Stimulated activated CD8-positive, alpha-beta memory T cell treated with anti-CD3 and anti-CD28 coated beads, Interleukin-4, amount 100 ng/mL, for 4 hours (primary cell): Measurements from ENCODE around the gene MIAT.
"Not testable (repeated sequence)": the region's sequence is repeated elsewhere in the genome, so short reads cannot be mapped to it uniquely, and the experiment has no call there.

ENCODE experiments used
- DNase-seq, 2 donors: peaks; one replicate each; pipeline ENCODE4 v3.0.0-alpha.2; 2020; ENCODE audit warnings: low read depth in 2 of 2, low spot score in 1 of 2

The MIAT gene

DNA sequence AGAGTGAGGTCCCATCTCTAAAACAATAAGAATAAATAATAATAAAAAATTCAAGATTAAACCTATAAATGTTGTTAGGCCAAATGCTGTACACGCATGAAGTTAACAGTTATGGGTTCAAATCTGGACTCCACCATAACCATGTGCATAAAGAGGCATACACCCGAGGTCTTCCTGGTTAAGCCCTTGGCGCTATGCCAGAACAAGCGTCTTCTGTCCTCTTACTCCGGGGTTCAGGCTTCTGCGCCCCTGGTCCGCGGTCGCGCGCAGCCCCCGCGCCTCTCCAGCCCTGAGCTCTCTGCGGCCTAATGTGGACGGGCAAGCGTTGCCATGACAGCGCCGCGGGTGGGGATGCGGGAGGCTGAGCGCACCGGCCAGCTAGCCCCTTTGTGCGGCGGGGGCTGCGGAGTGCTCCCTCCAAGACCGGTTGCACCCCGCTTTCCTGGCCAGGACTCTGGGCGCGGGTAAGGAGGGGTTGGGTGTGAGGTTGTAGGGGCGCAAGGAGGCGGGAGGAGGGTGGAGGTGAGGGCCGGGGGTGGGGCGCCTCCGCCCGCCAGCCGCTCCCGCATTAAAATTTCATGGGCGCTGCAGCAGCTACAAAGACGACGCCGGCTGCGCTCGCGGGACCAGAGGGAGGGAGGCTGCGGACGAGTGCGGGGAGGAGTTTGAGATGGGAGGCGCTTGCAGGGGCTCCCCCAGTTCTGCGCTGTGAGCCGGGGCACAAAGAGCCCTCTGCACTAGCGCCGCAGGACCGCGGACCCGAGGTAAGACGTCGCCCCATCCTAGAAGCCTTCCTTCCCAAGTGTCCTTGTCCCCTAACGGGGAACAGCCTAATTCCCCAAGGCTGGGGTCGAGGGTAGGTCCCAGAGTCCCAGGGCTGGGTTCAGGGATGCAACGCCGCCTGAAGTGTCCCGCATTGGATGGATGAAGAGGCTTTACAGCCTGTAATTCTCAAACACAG lies at the start of gene MIAT:
TSS of gene MIAT (plus strand) at position 698 of the 961 bp plus-strand sequence.
- DNase-seq = no peak

DNA sequence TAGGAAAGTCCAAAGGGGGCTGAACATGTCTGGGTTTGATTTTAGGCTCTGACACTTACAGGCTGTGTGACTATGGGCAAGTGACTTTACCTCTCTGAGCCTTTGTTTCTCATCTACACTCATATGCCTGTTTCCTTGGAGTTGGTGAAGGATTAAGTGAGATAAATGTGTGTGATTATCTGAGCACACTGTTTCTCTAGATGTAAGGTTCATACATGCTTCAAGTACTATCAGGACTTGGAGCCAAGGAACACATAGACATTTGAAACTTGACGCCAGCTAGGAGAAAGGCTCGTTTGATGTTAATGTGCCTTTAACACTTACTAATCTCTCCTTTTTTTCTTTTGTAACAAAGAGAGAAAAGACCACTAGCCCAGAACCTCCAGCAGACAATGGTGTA lies 49.3 kb upstream of the MIAT start:
- DNase-seq = no peak

DNA sequence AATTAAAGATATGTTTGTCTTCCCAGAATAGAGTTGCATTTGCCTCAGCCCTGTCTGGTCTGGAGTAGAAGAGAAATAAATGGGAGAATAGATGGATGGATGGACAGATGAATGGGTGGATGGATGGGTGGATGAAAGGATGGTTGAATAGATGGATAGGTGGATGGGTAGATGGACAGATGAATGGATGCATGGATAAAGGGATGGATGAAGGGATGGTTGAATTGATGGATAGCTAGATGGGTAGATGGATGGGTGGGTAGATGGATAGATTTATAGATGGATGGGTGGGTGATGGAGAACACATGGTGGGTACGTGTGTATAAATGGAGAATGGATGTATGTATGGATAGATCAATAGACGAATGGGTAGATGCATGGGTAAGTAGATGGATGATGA lies 48.1 kb upstream of the MIAT start:
- no peak for DNase-seq

DNA sequence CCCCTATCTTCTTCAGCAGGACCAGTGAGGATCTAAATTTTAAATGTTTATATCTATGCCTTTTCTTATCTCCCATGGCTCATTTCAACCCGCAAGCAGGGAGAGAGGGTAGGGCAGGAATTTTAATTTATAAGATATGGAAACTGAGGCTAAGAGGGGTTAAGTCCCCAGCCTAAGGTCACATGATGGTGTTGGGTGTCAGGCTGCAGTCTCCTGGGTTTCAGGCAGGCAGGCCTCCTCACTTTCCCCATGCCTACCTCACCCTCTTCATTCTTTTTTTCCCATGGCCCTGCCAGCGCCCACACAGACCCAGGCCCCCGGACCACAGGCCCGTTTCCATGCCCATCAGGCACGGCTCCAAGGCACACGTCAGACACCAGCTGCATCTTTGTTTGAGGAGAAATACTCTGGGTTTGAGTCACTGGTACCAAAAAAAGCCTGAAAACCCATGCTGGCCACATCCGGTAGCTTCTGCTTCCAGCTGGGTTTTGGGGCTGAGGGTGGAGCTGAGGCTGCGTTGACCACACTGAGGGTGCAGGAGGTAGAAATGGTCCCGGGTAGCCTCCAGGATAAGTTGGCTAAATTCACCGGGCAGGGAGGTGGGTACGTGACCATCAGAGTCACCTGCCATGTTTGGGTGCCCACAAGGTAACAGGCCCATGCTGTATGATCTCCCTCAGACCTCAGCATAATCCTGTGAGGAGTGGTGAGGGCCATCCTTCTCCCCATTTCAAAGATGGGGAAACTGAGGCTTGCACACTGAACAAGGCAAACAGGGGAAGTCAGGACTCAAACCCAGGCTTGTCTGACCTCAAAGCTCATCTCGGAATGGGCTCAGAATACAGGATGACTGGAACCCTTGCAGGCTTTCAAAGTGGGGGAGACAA lies 47.1 kb upstream of the MIAT start:
- DNase-seq = peak in 1 of 2 donors; percentile 4

DNA sequence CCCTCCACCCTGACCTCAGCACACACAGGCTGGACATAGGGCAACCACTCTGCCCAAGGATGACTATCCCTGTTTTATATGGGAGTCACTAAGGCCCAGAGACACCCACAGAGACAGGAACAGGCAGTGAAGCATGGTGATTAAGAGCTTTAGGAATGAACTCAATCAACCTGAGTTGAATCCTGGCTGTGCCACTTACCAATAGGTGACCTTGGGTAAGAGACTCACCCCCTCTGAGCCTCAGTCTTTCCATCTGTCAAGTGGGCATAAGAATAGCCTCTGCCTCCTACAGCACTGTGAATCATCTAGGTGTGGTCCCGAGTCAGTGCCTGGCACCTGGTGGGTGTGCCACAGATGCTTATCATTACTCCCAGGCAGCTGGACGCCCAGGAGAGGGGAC lies 46.4 kb upstream of the MIAT start:
- DNase-seq = no peak

DNA sequence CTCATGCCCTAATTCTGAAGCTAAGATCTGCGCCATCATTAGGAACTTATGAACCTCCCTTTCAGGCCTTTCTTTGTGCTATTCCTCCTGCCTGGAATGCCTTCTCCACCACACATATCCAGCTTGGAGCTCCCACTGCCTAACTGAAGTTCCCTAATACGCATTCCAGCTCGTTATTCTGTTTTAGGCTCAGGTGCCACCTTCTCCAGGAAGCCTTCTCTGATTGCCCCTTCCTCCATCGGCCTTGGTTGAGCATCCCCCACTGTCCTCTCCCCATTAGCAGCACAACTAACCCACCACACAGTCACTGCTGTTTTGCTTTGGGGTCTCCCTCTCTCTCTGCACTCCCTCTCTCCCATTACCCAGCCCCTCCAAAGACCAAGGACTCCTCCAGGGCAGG lies 44.7 kb upstream of the MIAT start:
- DNase-seq = no peak

DNA sequence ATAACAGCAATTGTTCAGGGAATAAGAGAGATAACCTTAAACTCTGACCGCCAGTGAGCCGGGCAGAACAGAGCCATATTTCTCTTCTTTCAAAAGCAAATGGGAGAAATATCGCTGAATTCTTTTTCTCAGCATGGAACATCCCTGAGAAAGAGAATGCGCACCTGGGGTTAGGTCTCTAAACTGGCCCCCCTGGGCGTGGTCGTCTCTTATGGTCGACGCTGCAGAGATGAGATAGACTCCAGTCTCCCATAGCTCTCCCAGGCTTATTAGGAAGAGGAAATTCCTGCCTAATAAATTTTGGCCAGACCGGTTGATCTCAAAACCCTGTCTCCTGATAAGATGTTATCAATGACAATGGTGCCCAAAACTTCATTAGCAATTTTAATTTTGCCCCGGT lies 43.6 kb upstream of the MIAT start:
- not testable (repeated sequence) for DNase-seq

DNA sequence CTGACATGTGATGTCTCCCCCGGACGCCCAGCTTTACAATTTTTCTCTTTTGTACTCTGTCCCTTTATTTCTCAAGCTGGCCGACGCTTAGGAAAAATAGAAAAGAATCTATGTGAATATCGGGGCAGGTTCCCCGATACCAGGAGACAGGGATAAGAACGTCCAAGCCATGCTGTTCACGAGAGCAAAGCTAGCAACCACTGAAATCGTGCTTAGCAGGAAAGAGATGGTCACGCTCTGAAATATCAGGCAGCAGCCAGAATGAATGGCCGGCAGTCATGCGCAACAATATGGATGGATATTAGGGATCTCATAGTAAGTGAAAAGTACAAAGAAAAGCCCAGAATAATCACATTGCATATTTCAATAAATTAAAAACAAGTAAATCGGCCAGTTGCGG lies 43.1 kb upstream of the MIAT start:
- DNase-seq = no peak

DNA sequence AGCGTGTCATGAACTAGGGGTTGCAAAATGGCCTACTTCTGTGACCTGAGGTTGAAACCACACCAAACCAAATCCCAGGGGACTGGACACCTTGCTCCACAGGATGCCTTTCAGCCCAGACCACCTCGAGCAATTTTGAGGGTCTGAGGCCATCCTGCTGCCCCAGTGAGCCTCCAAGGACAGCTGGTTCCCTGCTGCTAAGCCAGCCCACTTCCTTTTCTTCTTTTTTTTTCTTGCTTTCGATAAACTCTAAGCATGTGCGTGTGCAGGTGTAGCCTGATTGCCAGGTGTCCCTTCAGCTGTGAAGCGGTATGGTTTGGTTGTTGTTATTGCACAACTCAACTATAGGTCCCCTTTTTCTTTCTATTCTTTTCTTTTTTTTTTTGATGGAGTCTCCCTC lies 42.2 kb upstream of the MIAT start:
- DNase-seq = no peak

DNA sequence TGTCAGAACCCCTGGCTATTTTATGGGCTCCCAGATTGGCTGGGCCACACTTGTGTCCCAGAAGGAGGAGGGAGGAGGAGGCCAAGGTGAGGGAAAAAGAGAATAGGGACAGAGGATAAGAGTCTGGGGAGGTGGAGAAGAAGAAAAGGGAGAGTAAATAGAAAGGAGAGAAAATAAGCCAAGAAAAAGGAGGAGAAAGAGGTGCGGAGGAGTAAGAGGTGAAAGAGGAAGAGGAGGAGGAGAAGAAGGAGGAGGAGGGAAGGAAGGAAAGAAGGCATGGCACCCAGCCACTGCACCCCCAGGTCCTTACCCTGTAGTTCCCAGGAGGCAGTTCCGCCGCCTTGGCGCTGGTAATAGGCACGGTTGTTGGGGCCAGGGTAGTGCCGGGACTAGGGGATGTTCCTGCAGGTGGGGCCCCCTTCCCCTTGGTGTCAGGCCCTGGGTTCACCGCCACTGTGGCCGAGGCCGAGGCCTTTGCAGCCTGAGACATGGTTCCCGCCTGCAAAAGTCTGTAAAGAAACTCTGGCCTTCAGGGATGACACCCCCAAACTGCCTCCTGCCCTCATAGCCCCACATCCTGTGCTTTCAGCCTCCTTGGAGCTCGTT lies 41.5 kb upstream of the MIAT start:
- no peak for DNase-seq

DNA sequence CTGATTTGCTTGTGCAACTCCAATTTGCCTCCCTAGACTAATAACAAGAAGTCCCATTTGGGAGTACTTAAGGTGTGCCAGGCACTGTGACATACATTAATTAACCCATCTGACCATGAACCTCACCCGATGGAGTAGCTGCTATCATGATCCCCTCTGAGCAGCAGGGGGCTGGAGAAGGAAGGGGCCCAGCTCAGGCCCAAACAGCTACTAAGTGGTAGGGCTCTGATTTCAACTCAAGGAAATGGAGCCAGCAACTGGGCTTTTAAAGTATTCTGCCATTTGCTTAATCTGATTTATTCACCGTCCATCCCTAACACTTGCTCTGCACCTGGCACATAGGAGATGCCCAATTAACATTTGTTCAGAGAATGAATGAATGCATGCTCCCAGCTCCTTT lies 40.7 kb upstream of the MIAT start:
- DNase-seq = no peak

DNA sequence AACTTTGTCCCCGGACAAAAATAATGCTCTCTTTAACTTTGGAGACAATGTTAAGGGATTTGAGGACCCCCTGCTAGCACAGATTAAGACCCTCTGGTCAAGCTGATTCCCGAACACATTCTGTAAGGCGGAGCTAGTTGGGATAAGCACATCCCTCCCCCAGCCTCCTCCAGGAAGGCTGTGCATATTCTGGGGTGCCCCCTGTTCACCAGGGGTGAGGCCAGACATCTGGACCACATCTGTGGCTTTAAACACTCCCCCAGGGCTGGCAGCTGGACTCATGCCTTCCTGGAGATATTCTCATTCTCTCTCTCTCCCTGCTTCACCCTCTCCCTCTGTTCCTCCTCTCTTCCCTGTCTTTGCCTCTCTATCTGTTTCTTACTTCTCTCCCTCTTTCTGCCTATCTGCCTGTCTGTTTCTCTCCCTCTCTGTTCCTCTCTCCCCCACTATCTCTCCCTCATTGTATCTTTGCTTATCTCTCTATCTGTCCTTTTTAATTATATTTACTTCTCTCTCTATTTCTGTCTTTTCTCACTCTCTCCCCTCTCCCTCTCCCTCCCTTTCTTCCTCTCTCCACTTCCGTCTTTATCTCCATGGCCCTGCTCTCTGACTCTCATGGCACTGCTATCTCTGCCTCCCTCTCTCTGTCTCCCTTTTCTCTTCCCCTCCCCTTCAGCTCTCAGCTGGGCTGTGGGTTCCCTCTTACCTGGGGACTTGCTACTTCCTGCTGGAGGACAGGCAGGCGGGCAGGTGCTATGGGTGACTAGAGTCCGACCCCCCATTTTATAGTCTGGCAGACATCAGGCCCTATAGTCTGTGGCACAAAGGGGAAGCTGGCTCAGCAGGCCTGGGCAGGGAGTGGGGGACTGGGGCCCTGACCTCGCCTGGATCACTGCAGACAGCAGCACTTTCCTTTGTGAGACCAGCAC lies 39.9 kb upstream of the MIAT start, which contains the start of gene CRYBB1:
TSS of gene CRYBB1 (minus strand) at position 757 of the 929 bp plus-strand sequence. CDS start 1,708 bp downstream, outside the sequence.
- DNase-seq = no peak

DNA sequence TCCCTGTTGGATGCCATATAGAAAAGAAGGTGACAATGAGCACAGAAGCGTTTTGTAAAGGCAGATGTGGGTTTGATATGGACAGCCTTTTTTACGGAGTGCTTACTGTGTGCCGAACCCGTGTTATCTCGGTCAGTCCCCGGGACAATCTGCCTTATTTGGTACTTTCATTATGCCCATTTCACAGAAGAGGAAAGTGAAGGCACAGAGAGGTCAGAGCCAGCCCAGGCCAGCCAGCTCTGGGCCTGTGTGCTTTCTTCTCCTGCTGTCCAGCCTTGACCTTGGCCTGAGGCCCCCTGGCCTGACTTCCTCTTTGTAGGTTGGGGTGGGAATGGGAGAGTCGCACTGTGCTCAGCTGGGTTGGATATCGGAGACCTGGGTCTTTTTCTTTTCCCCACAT lies 38.9 kb upstream of the MIAT start:
- no peak for DNase-seq

DNA sequence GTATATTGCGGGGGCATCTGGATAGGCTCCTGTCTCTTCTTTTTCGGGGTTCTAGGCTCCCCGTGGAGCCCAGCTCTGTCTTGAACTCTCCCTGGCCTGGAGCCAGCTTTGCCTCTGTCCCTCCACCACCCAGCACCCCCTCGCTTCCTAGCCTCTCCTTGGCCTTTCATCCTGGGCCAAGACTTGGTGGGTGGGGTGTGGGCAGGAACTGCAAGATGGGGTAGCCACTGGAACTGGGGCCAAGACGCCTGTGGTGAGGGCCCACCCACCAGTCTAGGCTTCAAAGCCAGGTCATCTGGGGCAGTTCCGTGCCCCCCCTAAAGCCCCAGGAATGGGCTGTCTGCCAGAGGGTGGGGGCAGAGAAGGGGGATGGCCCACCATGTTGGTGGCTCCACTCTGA lies 37.9 kb upstream of the MIAT start:
- no peak for DNase-seq

DNA sequence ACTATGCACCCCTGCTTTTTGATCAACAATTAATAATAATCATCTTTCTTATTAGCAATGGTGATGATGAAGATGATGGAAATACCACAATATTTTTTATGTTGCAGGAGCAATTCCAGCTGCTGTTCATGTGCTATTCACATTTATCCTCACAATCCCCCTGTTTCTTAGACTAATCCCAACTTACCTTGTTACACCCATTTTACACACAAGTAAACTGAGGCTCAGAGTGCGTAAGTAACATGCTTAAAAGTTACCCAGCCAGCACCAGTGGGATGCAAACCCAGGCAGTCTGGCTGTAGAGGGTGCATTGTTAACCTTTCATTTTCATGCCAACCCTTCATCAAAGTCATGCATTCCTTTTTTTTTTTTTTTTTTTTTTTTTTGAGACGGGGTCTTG lies 37.2 kb upstream of the MIAT start:
- DNase-seq = no peak

DNA sequence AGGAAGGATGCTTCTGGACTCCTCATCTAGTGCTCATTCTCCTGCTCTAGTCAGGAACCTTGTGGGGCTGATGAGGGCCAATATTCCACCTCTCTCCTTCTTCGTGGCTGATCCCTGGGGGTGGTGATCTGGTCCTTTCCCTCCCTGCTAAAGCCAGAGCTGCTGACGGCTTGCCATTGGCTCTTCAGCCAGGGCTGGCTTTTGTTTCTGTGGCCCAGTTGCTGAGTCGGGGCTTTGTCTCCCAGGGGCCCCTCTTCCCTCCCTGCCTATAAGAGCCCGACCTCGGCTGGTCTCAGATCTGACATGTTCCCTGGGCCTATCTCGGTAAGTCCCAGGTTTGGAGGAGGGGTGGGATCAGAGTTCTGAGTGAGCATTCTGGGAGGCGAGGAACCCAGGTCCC lies 35.7 kb upstream of the MIAT start, which contains the start of gene CRYBA4:
TSS of gene CRYBA4 (plus strand) at position 301 of the 400 bp plus-strand sequence. CDS start 634 bp downstream, outside the sequence.
- DNase-seq = no peak

DNA sequence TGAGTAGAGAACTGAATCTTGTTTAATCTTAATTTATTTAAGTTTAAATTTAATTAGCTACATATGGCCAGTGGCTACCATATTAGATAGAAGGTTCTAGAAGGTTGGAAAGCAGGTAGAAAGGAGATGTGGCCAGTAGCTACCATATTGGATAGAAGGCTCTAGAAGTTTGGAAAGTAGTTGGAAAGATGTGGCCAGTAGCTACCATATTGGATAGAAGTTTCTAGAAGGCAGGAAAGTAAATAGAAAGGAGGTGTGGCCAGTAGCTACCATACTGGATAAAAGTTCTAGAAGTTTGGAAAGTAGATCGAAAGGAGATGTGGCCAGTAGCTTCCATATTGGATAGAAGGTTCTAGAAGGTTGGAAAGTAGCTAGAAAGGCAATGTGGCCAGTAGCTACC lies 33.4 kb upstream of the MIAT start:
- no peak for DNase-seq

DNA sequence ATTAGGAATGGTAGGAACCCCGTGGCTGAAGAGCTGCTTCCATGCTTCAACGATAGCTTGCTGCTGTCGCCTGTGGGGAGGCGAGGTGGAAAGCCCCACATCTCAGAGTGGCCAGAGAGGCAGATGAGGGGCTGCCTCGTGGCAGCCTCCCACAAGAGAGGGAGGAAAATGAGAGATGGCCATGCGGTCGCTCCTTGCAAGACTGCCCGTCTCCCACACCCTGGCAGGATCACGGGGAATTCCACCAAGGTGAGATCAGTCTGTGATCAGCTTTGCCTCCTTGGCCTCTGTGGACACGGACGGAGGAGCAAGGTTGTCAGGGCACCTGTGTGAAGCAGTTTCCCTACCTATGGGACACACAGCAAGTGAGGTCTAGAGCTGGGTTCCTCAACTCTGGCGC lies 32.6 kb upstream of the MIAT start:
- no peak for DNase-seq

DNA sequence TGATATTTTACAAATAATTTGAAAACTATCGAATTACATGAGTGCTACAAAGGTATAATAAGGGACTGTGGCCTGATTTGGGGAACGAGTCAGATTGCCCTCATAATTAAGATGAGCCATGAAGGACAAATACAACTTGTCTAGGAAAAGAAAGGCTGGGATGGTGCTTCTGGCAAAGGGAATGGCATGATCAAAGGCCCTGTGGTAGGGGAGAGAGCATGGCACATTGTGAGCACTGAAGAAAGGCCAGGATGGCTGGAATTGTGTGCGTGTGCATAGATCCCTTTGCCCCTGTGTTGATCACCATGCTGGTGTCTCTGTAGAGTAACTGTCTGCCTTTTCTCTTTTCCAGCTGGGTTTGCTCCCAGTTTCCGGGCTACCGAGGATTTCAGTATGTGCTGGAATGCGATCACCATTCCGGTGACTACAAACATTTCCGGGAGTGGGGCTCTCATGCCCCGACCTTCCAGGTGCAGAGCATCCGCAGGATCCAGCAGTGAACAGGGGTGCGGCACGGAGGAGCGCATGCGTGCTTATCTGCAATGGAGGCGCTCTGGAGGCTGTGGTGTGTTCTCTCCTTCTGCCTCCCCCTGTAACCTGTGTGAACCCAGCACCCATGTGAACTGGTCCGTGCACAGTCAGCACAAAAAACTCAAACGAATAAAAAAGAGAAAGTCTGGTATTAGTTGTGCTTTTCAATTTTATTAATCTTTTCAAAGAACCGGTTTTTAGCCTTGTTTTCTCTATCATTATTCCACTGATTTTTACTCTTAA lies 27.2 kb upstream of the MIAT start:
- no peak for DNase-seq

DNA sequence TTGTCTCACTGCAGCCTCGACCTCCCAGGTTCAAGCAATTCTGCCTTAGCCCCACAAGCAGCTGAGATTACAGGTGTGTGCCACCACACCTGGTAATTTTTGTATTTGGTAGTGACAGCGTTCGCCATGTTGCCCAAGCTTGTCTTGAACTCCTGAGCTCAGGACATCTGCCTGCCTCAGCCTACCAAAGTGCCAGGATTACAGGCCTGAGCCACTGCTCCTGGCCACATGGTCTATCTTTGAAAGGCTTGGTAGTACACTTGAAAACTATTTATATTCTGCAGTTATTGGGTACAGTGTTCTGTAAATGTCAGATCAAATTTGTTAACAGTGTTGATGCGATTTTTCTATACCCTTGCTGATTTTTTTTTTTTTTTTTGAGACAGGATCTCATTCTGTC lies 26.1 kb upstream of the MIAT start:
- DNase-seq = no peak
